Thyroid gland (tissue), 4 donors: Measurements from ENCODE around the gene MSX2. TPM values are rescaled to one million over a fixed set of nuclear protein-coding genes. Genes with fewer than 3 reads are reported as not detected.
A peak's percentile ranks its signal among the peaks of the same experiment; 100 is the strongest.

Experiments
- DNase-seq, 2 donors: peaks; one replicate each; pipeline ENCODE4 v3.0.0-alpha.2; 2019
- H3K27ac ChIP-seq, 3 donors: fragments of 200-600 bp; sonication (generic); 1 replicate in 2 of 3; 2 replicates in 1 of 3; pipeline ENCODE4 v1.5.1; 2016 to 2019; ENCODE audit warnings: mild to moderate bottlenecking in 1 of 3, moderate library complexity in 1 of 3
- H3K27me3 ChIP-seq: fragments of 200-600 bp; sonication (generic); one replicate; pipeline ENCODE4 v1.5.1; 2019
- H3K36me3 ChIP-seq, 2 donors: fragments of 200-600 bp; sonication (generic); one replicate each; pipeline ENCODE4 v1.5.1; 2016 to 2019
- H3K4me1 ChIP-seq, 2 donors: fragments of 200-600 bp; sonication (generic); one replicate each; pipeline ENCODE4 v1.5.1; 2017 to 2019
- H3K4me3 ChIP-seq, 3 donors: fragments of 200-600 bp; sonication (generic); replicated peaks in 1 of 3; 1 replicate in 2 of 3; 2 replicates in 1 of 3; pipeline ENCODE4 v1.5.1; 2016; ENCODE audit warnings: mild to moderate bottlenecking in 1 of 3
- H3K9me3 ChIP-seq: fragments of 200-600 bp; sonication (generic); one replicate; pipeline ENCODE4 v1.5.1; 2017
- POLR2A ChIP-seq, 2 donors: fragments of 450-650 bp; IDR thresholded peaks; one replicate each; pipeline ENCODE4 v1.6.1; 2017; ENCODE audit warnings: antibody characterized with exemption in 2 of 2, mild to moderate bottlenecking in 2 of 2, moderate library complexity in 1 of 2
- WGBS, 2 donors: methylation state at CpG; one replicate each; pipeline ENCODE4 v1.1.5; 2017; 5-methylcytosine and 5-hydroxymethylcytosine counted together
- intact Hi-C: fragments of 100-400 bp; cut with DNase I; formaldehyde crosslinking; loops from one replicate; pipeline ENCODE4 v1.15.1; 2023
- total RNA-seq, 4 donors: library from RNA; depleted of rRNA; stranded (reverse); fragments of >200 nt; gene quantifications; one replicate each; pipeline ENCODE4 v1.2.3, GENCODE V29; 2016
- TF ChIP-seq, protein P1 (sequence below), 6 experiments: fragments of 200-600 bp in 3 of 6; fragments of 450-650 bp in 3 of 6; sonication (generic) in 3 of 6; IDR thresholded peaks; one replicate each; pipeline ENCODE4 v1.5.1; 2016 to 2019; ENCODE audit warnings: antibody characterized with exemption in 6 of 6, mild to moderate bottlenecking in 2 of 6, inconsistent platforms in 1 of 6, moderate library complexity in 1 of 6

The MSX2 gene
- total RNA-seq, 4 donors from 2014 or later: 0.29 to 1.3 (median 0.42) TPM

DNA sequence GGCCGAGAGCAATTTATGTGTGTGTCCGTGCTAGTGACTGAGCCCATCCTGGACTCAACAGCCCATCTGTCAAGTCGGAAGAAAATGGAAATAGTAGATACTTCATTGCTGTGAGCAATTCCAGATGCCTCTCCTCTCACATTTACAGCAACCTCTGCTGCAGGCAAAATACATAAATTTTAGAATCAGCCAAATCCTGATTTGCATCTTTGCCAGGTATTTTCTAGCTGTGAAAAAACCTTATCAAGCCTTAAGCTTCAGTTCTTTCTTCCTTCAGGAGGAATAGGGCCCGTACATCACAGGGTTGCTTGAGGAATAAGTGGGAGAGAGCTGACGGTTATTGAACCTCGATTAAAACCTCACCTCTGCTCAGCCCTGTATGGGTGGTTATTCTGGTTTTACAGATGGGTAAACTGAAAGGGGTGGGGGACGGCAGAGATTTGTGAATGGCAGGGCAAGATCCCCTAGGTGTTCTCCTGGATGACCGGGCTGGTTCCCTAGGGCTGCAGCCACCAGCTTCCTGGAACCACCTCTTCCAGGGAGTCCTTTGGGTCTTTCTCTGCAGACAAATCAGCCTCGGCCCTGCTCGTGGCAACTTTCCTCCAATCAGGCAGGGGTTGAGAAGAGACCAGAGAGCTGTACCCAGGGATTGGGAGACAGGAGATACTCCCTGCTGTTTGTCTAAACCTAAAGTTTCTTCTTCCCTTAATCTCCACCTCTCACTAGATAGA is 5.3 kb upstream of the MSX2 start:
- TF ChIP-seq, protein P1, sequence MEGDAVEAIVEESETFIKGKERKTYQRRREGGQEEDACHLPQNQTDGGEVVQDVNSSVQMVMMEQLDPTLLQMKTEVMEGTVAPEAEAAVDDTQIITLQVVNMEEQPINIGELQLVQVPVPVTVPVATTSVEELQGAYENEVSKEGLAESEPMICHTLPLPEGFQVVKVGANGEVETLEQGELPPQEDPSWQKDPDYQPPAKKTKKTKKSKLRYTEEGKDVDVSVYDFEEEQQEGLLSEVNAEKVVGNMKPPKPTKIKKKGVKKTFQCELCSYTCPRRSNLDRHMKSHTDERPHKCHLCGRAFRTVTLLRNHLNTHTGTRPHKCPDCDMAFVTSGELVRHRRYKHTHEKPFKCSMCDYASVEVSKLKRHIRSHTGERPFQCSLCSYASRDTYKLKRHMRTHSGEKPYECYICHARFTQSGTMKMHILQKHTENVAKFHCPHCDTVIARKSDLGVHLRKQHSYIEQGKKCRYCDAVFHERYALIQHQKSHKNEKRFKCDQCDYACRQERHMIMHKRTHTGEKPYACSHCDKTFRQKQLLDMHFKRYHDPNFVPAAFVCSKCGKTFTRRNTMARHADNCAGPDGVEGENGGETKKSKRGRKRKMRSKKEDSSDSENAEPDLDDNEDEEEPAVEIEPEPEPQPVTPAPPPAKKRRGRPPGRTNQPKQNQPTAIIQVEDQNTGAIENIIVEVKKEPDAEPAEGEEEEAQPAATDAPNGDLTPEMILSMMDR (IDR thresholded peaks at IDR 0.05): no peak
- TF ChIP-seq POLR2A (IDR thresholded peaks at IDR 0.05): no peak
- intact Hi-C loops: no loop called here
- H3K27me3 ChIP-seq: peaks cover 38% of the 10 kb centered on the region
- WGBS, 2 donors: 17 to 29% methylated on average over 10 of the region's 10 CpGs
- no peaks in the 10 kb centered on the region for H3K9me3 ChIP-seq
- H3K4me3 ChIP-seq: no peak overlapping the region
- no peaks in the 10 kb centered on the region for H3K36me3 ChIP-seq
- no peak overlapping the region for H3K27ac ChIP-seq
- DNase-seq: no peak
- H3K4me1 ChIP-seq: peaks cover 0 to 10% of the 10 kb centered on the region in 2 donors

DNA sequence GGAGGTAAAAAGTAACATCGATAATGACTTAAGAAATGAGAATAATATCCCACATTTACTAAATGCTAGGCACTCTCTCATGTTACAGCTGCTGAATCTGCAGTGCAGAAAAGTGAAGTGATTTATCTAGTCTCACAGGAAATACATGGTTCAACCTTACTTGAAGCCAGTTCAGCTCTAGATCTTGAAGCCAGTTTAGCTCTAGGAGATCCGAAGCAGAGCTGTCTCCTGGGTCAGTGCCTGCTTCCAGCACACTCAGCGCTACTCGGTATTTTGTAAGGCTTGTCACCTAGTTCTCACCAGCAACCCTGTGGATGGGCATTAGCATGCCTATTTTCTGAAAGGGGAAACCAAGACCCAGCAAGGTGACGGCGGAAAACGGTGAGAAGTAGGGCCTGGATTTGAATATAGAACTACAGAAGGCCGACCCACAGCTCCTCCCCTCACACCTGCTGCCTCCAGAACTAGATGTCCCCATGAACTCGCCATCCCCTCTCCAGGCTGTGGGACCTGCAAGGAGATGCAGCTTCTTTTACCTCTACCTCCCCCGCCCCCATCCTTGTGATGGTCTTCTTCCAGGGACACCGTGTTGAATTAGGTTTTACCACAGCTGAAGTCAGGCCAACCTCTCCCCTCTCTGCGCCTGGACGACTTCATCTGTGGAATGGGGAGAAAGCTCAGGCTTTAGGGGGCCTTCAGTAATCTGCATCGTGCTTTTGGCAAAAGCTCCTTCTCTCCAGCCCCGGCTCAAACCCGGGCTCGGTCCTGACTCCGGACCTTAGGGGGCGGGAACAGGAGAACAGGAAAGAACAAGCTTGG is 4.4 kb upstream of the MSX2 start:
- intact Hi-C loops: no loop called here
- WGBS, 2 donors: 15 to 21% methylated on average over 18 to 19 of the region's 19 CpGs
- Histone ChIP-seq H3K27me3 (peaks cover 38% of the 10 kb centered on the region), H3K4me3 (no peak overlapping the region), H3K36me3 (no peaks in the 10 kb centered on the region), H3K9me3 (no peaks in the 10 kb centered on the region), H3K4me1 (peaks cover 0 to 10% of the 10 kb centered on the region in 2 donors), H3K27ac (no peak overlapping the region)
- TF ChIP-seq POLR2A (IDR thresholded peaks at IDR 0.05): no peak
- TF ChIP-seq, protein P1 (IDR thresholded peaks at IDR 0.05): no peak
- DNase-seq: no peak

DNA sequence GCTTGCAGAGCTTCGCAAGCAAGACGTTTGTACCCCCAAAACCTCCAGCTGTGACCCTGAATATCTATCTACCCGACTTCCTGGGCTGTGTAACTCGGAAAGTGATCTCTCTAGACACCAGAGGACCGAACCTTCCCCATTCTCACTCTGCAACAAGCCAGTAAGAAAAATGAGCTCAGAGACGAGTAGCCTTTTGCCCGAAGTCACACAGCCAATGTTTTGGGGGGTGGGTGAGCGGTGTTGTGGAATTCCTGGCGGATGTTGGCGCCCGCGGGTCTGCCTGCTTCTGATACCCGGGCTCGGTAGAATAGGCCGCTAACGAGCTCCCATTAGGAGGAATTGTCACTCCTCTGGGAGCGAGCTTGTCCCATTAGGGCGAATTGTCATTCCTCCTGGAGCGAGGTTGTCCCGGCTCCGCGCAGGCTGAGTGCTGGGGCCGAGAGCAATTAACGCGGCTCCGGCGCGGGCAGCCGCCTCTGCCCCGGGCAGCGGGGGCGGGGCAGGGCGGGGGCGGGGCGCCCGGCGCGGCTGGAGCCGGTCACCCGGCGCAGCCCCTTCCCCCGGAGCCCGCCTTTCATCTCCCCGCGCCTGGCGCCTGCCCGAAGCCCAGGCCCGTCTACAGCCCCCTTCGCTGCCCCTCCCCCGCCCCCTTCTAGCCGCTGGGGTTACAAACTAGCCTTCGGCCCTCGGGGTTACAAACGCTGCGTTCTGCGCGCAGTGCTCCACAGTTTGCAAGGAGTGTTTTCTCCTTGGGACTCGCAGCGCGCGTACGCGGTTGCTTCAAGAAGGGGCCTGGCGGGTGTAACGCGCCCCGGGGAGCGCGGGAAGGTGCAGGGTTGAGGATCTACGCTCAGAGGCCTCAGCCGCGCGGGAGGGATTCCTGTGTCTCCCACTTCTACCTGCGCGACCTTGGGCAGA is 3.5 kb upstream of the MSX2 start:
- Histone ChIP-seq H3K27ac (no peak overlapping the region), H3K4me3 (no peak overlapping the region), H3K4me1 (peaks cover 3 to 14% of the 10 kb centered on the region in 2 donors), H3K36me3 (no peaks in the 10 kb centered on the region), H3K27me3 (peaks cover 38% of the 10 kb centered on the region), H3K9me3 (no peaks in the 10 kb centered on the region)
- peak in 1 of 2 donors; percentile 2 for DNase-seq
- 3% methylated on average over 22 to 33 of the region's 75 CpGs for WGBS, 2 donors
- intact Hi-C loops: no loop called here
- TF ChIP-seq, protein P1 (IDR thresholded peaks at IDR 0.05): no peak
- TF ChIP-seq POLR2A (IDR thresholded peaks at IDR 0.05): no peak

- intact Hi-C loops: no loop called here
- no peak for DNase-seq
- TF ChIP-seq, protein P1 (IDR thresholded peaks at IDR 0.05): no peak
- no peak for TF ChIP-seq POLR2A (IDR thresholded peaks at IDR 0.05)
- peaks cover 3 to 14% of the 10 kb centered on the region in 2 donors for H3K4me1 ChIP-seq
- H3K4me3 ChIP-seq: no peak overlapping the region
- H3K9me3 ChIP-seq: no peaks in the 10 kb centered on the region
- 16 to 17% methylated on average over 19 of the region's 19 CpGs for WGBS, 2 donors
- H3K36me3 ChIP-seq: no peaks in the 10 kb centered on the region
- H3K27me3 ChIP-seq: peaks cover 38% of the 10 kb centered on the region
- no peak overlapping the region for H3K27ac ChIP-seq
Measured at GRCh38 chr5:174721530-174722432, 2.6 kb upstream of the MSX2 start.
